ENCODE measurements around the gene DISC1.

DNA sequence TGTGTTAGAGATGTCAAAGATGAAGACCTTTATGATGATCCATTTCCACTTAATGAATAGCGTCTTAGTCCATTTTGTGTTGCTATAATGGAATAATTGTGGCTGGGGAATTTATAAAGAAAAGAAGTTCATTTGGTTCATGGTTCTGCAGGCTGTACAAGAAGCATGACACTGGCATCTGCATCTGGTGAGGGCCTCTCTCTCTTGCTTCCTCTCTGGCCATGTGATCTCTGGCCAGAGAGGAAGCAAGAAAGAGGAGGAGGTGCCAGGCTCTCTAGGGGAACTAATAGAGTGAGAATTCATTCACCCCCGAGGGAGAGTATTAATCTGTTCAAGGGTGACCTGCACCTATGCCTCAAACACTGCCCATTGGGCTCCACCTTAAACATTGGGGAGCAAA, 242.8 kb downstream of the DISC1 start:
- TF ChIP-seq, protein P1, sequence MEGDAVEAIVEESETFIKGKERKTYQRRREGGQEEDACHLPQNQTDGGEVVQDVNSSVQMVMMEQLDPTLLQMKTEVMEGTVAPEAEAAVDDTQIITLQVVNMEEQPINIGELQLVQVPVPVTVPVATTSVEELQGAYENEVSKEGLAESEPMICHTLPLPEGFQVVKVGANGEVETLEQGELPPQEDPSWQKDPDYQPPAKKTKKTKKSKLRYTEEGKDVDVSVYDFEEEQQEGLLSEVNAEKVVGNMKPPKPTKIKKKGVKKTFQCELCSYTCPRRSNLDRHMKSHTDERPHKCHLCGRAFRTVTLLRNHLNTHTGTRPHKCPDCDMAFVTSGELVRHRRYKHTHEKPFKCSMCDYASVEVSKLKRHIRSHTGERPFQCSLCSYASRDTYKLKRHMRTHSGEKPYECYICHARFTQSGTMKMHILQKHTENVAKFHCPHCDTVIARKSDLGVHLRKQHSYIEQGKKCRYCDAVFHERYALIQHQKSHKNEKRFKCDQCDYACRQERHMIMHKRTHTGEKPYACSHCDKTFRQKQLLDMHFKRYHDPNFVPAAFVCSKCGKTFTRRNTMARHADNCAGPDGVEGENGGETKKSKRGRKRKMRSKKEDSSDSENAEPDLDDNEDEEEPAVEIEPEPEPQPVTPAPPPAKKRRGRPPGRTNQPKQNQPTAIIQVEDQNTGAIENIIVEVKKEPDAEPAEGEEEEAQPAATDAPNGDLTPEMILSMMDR (conservative IDR thresholded peaks at IDR 0.05; ENCODE audit: low read depth in 2 of 2) = no peak
- TF ChIP-seq POLR2AphosphoS5 (IDR thresholded peaks at IDR 0.05; ENCODE audit: low read depth) (no peak), EZH2phosphoT487 (IDR thresholded peaks at IDR 0.05; ENCODE audit: unreplicated experiment) (no peak), EZH2 (IDR thresholded peaks at IDR 0.05; ENCODE audit: low read depth, unreplicated experiment) (no peak)
